Retinal pigment epithelial cell (primary cell): Measurements from ENCODE around the gene ASB15.
A peak's percentile ranks its signal among the peaks of the same experiment; 100 is the strongest.

Experiments used
- DNase-seq: peaks from one replicate; pipeline ENCODE4 v3.0.0-alpha.2; 2010; ENCODE audit warnings: low read depth
- H3K4me3 ChIP-seq: 2 replicates; pipeline ENCODE4 v1.5.1; 2011; ENCODE audit warnings: mild to moderate bottlenecking, low read length, control low read depth, moderate library complexity
- CTCF ChIP-seq: conservative IDR thresholded peaks from 2 replicates; pipeline ENCODE4 v1.5.1; 2011; ENCODE audit warnings: low read depth, low read length, control low read depth, inconsistent platforms

The ASB15 gene

GRCh38 chr7:123643495-123644441 lies 42.1 kb downstream of the ASB15 start:
- no peak overlapping the region for H3K4me3 ChIP-seq
- peak; percentile 12 for DNase-seq
- TF ChIP-seq CTCF, result no peak

- TF ChIP-seq CTCF, result no peak
- no peak for DNase-seq
These were observed 43.9 kb downstream of the ASB15 start for GRCh38 chr7:123645516-123645915.

GRCh38 chr7:123647106-123647730 lies 45.6 kb downstream of the ASB15 start:
- no peak for TF ChIP-seq CTCF
- no peak for DNase-seq
- no peak overlapping the region for H3K4me3 ChIP-seq

More at GRCh38 chr7:123645516-123645915, 43.9 kb downstream of the ASB15 start:
- no peak overlapping the region for H3K4me3 ChIP-seq

GRCh38 chr7:123649964-123650363 lies 48.3 kb downstream of the ASB15 start:
- H3K4me3 ChIP-seq, result no peak overlapping the region
- TF ChIP-seq CTCF, result no peak
- DNase-seq, result no peak

- DNase-seq, result no peak
- H3K4me3 ChIP-seq, result no peak overlapping the region
- no peak for TF ChIP-seq CTCF
These were observed 49.0 kb downstream of the ASB15 start for GRCh38 chr7:123650595-123650994.

GRCh38 chr7:123652406-123652805 lies 50.8 kb downstream of the ASB15 start:
- TF ChIP-seq CTCF, result no peak
- H3K4me3 ChIP-seq, result no peak overlapping the region
- DNase-seq, result no peak
